Dermis microvascular lymphatic vessel endothelial cell (primary cell): ENCODE data around the gene SPR. TPM values are rescaled to one million over a fixed set of nuclear protein-coding genes. Genes with fewer than 3 reads are reported as not detected.
"Not testable (repeated sequence)": the region's sequence is repeated elsewhere in the genome, so short reads cannot be mapped to it uniquely, and the experiment has no call there.

Experiments
- DNase-seq, 2 donors: peaks; one replicate each; pipeline versions ENCODE4 v3.0.0 to v3.0.0-alpha.2; 2010; ENCODE audit warnings: low read depth in 2 of 2
- total RNA-seq: library from RNA; depleted of rRNA; stranded (reverse); fragments of >200 nt; gene quantifications from 2 replicates; pipeline ENCODE4 v1.2.1, GENCODE V29; 2014

SPR gene
- total RNA-seq, 1 donor from 2014 or later: 33.9 TPM

- DNase-seq: no peak
Measured at GRCh38 chr2:72888438-72889202, 1.4 kb downstream of the SPR start.

GRCh38 chr2:72889991-72890390, 2.8 kb downstream of the SPR start:
- no peak for DNase-seq

- peak in 1 of 2 donors; percentile 16 for DNase-seq
Measured at GRCh38 chr2:72891091-72891818, 4.0 kb downstream of the SPR start.

GRCh38 chr2:72892506-72893173, 5.4 kb downstream of the SPR start:
- peak; percentile 40 to 77 for DNase-seq

GRCh38 chr2:72893594-72894319, 6.5 kb downstream of the SPR start:
- DNase-seq: peak; percentile 44 to 80

GRCh38 chr2:72894514-72894913, 7.3 kb downstream of the SPR start:
- DNase-seq: no peak

- no peak for DNase-seq
Measured at GRCh38 chr2:72895154-72895553, 7.9 kb downstream of the SPR start.

- DNase-seq: peak; percentile 6 to 42
Measured at GRCh38 chr2:72895759-72896281, 8.6 kb downstream of the SPR start.

GRCh38 chr2:72896446-72896845, 9.2 kb downstream of the SPR start:
- DNase-seq: no peak

GRCh38 chr2:72897785-72898584, 10.8 kb downstream of the SPR start:
- DNase-seq: no peak

- no peak for DNase-seq
Measured at GRCh38 chr2:72898585-72898906, 11.3 kb downstream of the SPR start.

GRCh38 chr2:72900191-72900825, 13.1 kb downstream of the SPR start:
- DNase-seq: no peak

GRCh38 chr2:72901426-72901825, 14.2 kb downstream of the SPR start:
- DNase-seq: no peak

GRCh38 chr2:72907369-72907768, 20.2 kb downstream of the SPR start:
- DNase-seq: not testable (repeated sequence)

- no peak for DNase-seq
Measured at GRCh38 chr2:72908741-72909140, 21.5 kb downstream of the SPR start.

GRCh38 chr2:72911256-72911655, 24.0 kb downstream of the SPR start:
- DNase-seq: no peak

- DNase-seq: no peak
Measured at GRCh38 chr2:72913486-72914205, 26.4 kb downstream of the SPR start.

GRCh38 chr2:72914206-72914559, 27.0 kb downstream of the SPR start:
- no peak for DNase-seq

GRCh38 chr2:72914589-72915319, 27.5 kb downstream of the SPR start:
- no peak for DNase-seq
